ENCODE data around the gene CITED2. TPM values are rescaled to one million over a fixed set of nuclear protein-coding genes. Genes with fewer than 3 reads are reported as not detected.
A peak's percentile ranks its signal among the peaks of the same experiment; 100 is the strongest.
"Not testable (repeated sequence)": the region's sequence is repeated elsewhere in the genome, so short reads cannot be mapped to it uniquely, and the experiment has no call there.

CITED2 gene
- total RNA-seq, 1 donor from 2014 or later, result 42.6 TPM

GRCh38 chr6:139364302-139364981 lies 10.0 kb downstream of the CITED2 start:
- H3K4me3 Mint-ChIP-seq (ENCODE audit: low read depth), result no peak overlapping the region
- H3K36me3 Mint-ChIP-seq (ENCODE audit: insufficient read depth), result no peaks in the 10 kb centered on the region
- H3K9me3 Mint-ChIP-seq (ENCODE audit: low read depth), result no peaks in the 10 kb centered on the region
- no peaks in the 10 kb centered on the region for H3K27me3 Mint-ChIP-seq
- no peak overlapping the region for H3K27ac Mint-ChIP-seq
- H3K4me1 Mint-ChIP-seq (ENCODE audit: low read depth), result peaks cover 25% of the 10 kb centered on the region
- DNase-seq (ENCODE audit: low spot score, unreplicated experiment), result no peak
- peak; percentile 80 for TF ChIP-seq CTCF (IDR thresholded peaks at IDR 0.05; ENCODE audit: unreplicated experiment)

- peaks cover 21% of the 10 kb centered on the region for H3K4me1 Mint-ChIP-seq (ENCODE audit: low read depth)
- H3K27me3 Mint-ChIP-seq; H3K36me3 Mint-ChIP-seq (ENCODE audit: insufficient read depth); H3K4me3 Mint-ChIP-seq (ENCODE audit: low read depth); DNase-seq (ENCODE audit: low spot score, unreplicated experiment); H3K9me3 Mint-ChIP-seq (ENCODE audit: low read depth); H3K27ac Mint-ChIP-seq: not testable (repeated sequence)
These were observed 10.7 kb downstream of the CITED2 start for GRCh38 chr6:139363797-139364196.

- H3K36me3 Mint-ChIP-seq (ENCODE audit: insufficient read depth); DNase-seq (ENCODE audit: low spot score, unreplicated experiment); H3K4me3 Mint-ChIP-seq (ENCODE audit: low read depth); H3K27ac Mint-ChIP-seq; H3K9me3 Mint-ChIP-seq (ENCODE audit: low read depth); H3K27me3 Mint-ChIP-seq: not testable (repeated sequence)
- peaks cover 17% of the 10 kb centered on the region for H3K4me1 Mint-ChIP-seq (ENCODE audit: low read depth)
These were observed 11.3 kb downstream of the CITED2 start for GRCh38 chr6:139363123-139363522.

- DNase-seq (ENCODE audit: low spot score, unreplicated experiment), result no peak
- no peaks in the 10 kb centered on the region for H3K9me3 Mint-ChIP-seq (ENCODE audit: low read depth)
- no peak for TF ChIP-seq CTCF (IDR thresholded peaks at IDR 0.05; ENCODE audit: unreplicated experiment)
- H3K27ac Mint-ChIP-seq, result no peak overlapping the region
- H3K4me3 Mint-ChIP-seq (ENCODE audit: low read depth), result no peak overlapping the region
- H3K4me1 Mint-ChIP-seq (ENCODE audit: low read depth), result peaks cover 11% of the 10 kb centered on the region
- no peaks in the 10 kb centered on the region for H3K36me3 Mint-ChIP-seq (ENCODE audit: insufficient read depth)
- H3K27me3 Mint-ChIP-seq, result no peaks in the 10 kb centered on the region
These were observed 13.2 kb downstream of the CITED2 start for GRCh38 chr6:139361211-139361610.

- H3K4me3 Mint-ChIP-seq (ENCODE audit: low read depth), result no peak overlapping the region
- no peak overlapping the region for H3K27ac Mint-ChIP-seq
- no peak for TF ChIP-seq CTCF (IDR thresholded peaks at IDR 0.05; ENCODE audit: unreplicated experiment)
- no peaks in the 10 kb centered on the region for H3K27me3 Mint-ChIP-seq
- no peaks in the 10 kb centered on the region for H3K9me3 Mint-ChIP-seq (ENCODE audit: low read depth)
- no peaks in the 10 kb centered on the region for H3K36me3 Mint-ChIP-seq (ENCODE audit: insufficient read depth)
- DNase-seq (ENCODE audit: low spot score, unreplicated experiment), result no peak
- H3K4me1 Mint-ChIP-seq (ENCODE audit: low read depth), result peaks cover 11% of the 10 kb centered on the region
These were observed 17.5 kb downstream of the CITED2 start for GRCh38 chr6:139356924-139357323.

- H3K27ac Mint-ChIP-seq, result no peak overlapping the region
- no peaks in the 10 kb centered on the region for H3K27me3 Mint-ChIP-seq
- H3K9me3 Mint-ChIP-seq (ENCODE audit: low read depth), result no peaks in the 10 kb centered on the region
- no peak for TF ChIP-seq CTCF (IDR thresholded peaks at IDR 0.05; ENCODE audit: unreplicated experiment)
- no peak overlapping the region for H3K4me3 Mint-ChIP-seq (ENCODE audit: low read depth)
- H3K4me1 Mint-ChIP-seq (ENCODE audit: low read depth), result peaks cover 5% of the 10 kb centered on the region
- no peak for DNase-seq (ENCODE audit: low spot score, unreplicated experiment)
- no peaks in the 10 kb centered on the region for H3K36me3 Mint-ChIP-seq (ENCODE audit: insufficient read depth)
These were observed 18.5 kb downstream of the CITED2 start for GRCh38 chr6:139355777-139356445.
